Fibroblast of upper back skin (primary cell): ENCODE measurements around the gene TSSK1B.
A peak's percentile ranks its signal among the peaks of the same experiment; 100 is the strongest.

Experiments
- DNase-seq: peaks from one replicate; pipeline ENCODE4 v3.0.0-alpha.2; 2013

TSSK1B gene

GRCh38 chr5:113397046-113397445 is 37.7 kb downstream of the TSSK1B start:
- no peak for DNase-seq

DNA sequence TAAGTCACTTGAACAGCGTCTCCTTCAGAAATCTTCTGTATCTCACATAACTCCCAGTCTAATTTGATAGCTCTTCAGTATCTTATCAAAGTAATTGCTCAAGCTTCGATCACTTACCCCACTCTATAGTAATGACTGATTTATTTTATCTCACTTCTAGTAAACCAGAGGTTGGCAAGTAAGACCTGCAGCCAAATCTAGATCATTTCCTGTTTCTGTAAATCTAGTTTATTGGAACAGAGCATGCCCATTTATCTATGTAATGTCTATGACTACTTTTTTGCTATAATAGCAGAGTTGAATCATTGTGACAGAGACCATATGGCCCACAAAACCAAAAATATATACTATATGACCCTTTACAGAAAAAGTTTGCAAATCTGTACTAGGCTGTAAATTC is 40.1 kb downstream of the TSSK1B start:
- no peak for DNase-seq

DNA sequence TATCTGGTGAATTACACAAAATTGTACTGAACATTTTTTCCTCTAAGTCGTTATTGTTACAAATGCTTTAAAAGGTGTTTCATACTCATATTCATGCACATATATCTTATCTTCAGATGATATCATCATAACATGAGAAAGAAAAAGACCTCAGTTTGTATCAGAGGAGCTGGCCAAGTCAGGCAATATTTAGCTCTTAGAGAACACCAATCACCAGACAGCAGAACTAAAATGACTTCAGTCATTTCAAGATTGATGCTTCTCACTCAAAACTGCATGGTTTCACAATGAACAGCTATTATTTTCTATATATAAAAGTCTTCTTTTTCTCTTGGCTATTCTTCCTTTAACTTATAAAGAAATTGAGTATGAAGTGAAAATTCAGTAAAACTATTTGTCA is 44.6 kb downstream of the TSSK1B start:
- DNase-seq, result no peak

DNA sequence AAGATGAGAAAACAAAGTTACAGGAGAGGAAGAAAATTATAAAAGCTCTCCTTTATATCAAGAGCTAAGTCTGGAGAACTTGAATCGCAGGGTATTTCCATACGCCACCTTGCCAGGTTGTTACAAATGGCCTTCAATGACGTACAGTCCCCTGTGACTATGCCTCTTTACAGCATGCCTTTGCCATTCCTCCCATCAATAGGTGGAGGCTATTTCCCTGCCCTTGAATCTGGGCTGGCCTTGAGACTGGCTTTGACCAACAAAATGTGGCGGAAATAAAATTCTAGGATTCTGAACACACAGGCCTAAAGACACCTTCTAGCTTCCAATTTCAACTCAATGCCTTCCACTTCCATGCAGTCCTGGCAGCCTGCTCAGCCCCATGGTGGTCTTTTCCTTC is 45.7 kb downstream of the TSSK1B start:
- DNase-seq, result no peak

DNA sequence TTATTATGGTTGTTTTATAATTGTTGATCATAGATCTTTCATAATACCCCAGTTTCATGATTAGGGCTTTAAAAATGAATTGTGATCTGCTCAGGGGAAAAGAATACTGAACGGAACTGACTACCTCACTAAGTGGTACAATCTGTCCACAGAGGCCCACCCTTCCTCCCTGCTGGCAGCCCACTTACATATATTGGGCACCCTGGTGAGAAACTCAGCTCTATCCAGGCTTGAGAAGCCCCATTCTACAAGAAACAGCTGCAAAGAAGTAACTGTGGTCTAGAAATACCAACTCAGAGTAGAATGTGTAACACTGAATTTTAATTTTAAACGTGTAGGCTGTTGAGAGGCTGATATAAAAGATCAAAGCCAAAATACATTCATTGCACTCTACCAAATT is 46.9 kb downstream of the TSSK1B start:
- DNase-seq, result no peak

DNA sequence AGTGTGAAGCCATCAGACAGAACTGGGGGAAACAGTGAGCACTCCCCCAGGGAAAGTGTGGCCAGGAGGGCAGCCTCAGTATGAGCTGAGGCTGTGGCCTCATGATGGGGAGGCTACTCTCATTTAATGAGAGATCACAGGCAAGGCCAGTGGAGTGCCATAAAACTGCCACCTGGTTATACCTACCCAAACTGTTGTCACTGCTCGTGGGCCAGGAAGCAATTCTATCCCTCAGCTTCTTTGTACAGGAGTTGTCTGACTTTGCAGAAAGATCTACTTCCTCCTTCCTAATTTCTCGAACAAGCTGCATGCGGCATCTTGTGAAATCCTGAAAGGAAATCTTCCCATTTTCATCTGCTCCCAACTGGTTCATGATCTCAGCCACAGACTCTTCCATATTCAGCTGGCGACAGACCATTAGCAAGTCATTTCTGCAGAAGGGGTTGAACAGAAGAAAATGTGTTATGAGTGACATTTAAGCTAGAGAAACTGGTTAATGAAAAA is 50.0 kb downstream of the TSSK1B start:
- DNase-seq, result no peak

GRCh38 chr5:113382731-113383130 is 52.1 kb downstream of the TSSK1B start:
- DNase-seq, result peak; percentile 19
